ENCODE measurements around the gene IER2. TPM values are rescaled to one million over a fixed set of nuclear protein-coding genes. Genes with fewer than 3 reads are reported as not detected.
"Not testable (repeated sequence)": the region's sequence is repeated elsewhere in the genome, so short reads cannot be mapped to it uniquely, and the experiment has no call there.

IER2 gene
- total RNA-seq, 1 donor from 2014 or later, result 145 TPM

DNA sequence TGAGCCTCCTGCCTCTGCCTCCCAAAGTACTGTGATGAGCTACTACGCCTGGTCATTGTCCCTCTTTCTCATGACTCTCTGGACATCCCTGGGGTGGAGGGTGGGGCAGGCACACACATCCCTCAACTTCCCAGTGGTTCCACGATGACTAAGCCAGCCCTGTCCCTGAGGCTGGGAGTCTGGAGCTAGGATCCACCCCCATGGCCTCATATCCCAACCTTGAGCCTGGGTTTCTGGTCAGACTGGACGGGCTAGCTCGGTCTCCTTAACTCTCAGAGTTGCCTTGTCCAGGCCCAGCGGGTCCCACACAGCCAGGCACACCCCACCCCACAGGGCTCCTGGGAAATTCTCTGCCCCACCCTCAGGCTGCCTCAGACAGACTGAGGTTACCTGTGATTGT, 19.6 kb downstream of the IER2 start:
- no peak overlapping the region for H3K4me3 ChIP-seq (ENCODE audit: low read depth, low read length)
- TF ChIP-seq, protein P1, sequence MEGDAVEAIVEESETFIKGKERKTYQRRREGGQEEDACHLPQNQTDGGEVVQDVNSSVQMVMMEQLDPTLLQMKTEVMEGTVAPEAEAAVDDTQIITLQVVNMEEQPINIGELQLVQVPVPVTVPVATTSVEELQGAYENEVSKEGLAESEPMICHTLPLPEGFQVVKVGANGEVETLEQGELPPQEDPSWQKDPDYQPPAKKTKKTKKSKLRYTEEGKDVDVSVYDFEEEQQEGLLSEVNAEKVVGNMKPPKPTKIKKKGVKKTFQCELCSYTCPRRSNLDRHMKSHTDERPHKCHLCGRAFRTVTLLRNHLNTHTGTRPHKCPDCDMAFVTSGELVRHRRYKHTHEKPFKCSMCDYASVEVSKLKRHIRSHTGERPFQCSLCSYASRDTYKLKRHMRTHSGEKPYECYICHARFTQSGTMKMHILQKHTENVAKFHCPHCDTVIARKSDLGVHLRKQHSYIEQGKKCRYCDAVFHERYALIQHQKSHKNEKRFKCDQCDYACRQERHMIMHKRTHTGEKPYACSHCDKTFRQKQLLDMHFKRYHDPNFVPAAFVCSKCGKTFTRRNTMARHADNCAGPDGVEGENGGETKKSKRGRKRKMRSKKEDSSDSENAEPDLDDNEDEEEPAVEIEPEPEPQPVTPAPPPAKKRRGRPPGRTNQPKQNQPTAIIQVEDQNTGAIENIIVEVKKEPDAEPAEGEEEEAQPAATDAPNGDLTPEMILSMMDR (conservative IDR thresholded peaks at IDR 0.05; ENCODE audit: low read depth, low read length), result no peak
- no peak for DNase-seq (ENCODE audit: low read depth)

DNA sequence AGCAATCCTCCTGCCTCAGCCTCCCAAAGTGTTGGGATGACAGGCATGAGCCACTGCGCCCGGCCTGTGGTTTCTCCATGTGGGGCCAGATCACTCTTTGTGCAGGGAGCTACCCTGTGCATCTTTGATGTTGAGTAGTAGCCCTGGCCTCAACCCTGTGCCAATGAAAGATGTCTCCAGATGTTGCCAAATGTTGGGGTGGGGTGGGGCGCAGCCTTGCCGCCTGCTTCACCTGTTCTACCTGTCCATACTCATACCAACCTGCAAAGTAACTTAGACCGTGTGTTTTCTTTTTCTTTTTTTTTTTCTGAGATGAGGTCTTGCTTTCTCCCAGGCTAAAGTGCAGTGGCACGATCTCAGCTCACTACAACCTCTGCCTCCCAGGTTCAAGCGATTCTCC, 20.9 kb downstream of the IER2 start:
- TF ChIP-seq, protein P1 (conservative IDR thresholded peaks at IDR 0.05; ENCODE audit: low read depth, low read length), result no peak
- no peak for DNase-seq (ENCODE audit: low read depth)
- no peak overlapping the region for H3K4me3 ChIP-seq (ENCODE audit: low read depth, low read length)

DNA sequence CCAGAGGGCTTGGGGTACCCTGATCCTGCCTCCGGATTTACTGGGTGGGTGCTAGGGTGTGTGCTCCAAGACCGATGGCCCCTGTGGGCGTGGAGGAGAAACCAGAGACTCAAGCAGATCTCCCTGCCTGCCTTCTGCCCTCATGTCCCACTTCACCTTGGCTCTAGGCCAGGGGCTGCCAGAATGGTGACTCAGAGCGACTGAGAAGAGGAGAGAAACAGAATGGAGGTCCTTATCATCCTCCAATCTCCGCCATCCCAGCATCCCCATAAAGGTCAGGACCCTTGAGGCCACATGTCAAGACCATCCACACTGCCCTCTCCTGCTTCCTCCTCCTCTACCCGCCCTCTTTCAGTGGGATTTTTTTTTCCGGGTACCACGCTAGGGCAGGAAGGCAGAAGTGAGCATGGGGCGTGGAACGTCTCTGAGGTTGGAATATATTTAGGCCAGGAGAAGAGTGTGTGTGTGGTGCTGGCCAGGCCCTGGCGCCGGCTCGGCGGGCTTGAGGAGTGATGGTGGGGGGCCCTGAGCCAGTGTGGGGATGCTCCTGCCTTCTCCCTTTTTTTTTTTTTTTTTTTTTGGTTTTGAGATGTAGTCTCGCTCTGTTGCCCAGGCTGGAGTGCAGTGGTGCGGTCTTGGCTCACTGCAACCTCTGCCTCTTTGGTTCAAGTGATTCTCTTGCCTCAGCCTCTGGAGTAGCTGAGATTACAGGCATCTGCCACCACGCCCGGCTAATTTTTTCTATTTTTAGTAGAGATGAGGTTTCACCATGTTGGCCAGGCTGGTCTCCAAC, 22.3 kb downstream of the IER2 start:
- DNase-seq (ENCODE audit: low read depth), result no peak
- TF ChIP-seq, protein P1 (conservative IDR thresholded peaks at IDR 0.05; ENCODE audit: low read depth, low read length), result no peak

DNA sequence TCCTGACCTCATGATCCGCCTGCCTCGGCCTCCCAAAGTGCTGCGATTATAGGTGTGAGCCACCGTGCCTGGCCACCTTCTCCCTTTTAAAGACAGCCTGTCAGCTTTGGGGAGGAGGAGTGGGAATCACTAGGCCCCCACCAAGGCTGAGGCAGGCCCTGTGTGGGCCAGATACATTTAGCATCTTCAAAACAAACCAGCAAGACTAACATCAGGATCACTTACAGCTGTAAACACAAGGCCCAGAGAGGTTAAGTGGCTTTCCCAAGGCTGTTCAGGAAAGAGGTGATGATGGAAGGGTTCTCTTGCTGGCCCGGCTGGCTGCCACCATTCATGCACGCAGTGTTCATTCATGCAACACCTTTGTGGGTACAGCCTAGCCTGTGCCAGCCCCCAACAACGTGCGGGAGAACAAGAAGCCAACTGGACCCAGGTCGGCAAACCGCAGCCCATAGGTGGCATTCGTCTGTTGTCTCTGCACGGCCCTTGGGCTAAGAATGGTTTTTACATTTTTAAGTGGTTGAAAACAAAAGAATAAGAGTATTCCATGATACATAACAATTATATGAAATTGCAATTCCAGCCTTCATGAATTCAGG, 23.0 kb downstream of the IER2 start:
- DNase-seq (ENCODE audit: low read depth), result no peak
- TF ChIP-seq, protein P1 (conservative IDR thresholded peaks at IDR 0.05; ENCODE audit: low read depth, low read length), result no peak
- no peak overlapping the region for H3K4me3 ChIP-seq (ENCODE audit: low read depth, low read length)

More for the DNA sequence above, 22.3 kb downstream of the IER2 start:
- no peak overlapping the region for H3K4me3 ChIP-seq (ENCODE audit: low read depth, low read length)

DNA sequence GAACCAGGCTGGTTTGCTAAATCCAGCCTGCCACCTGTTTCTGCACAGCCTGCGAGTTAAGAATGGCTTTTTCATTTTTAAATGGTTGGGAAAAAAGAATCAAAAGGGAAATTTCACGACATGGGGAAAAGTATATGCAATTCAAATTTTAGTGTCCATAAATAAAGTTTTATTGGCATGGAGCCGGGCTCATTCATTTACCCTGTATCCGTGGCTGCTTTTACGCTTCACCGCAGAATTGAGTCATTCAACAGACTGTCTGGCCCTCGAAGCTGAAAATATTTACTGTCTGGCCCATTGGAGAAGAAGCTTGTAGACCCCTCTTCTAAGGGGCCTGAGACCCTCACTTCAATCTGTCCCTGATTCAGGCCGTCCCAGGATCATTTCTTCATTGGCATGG, 26.1 kb downstream of the IER2 start:
- H3K4me3 ChIP-seq (ENCODE audit: low read depth, low read length), result no peak overlapping the region
- TF ChIP-seq, protein P1 (conservative IDR thresholded peaks at IDR 0.05; ENCODE audit: low read depth, low read length), result no peak
- DNase-seq (ENCODE audit: low read depth), result no peak

DNA sequence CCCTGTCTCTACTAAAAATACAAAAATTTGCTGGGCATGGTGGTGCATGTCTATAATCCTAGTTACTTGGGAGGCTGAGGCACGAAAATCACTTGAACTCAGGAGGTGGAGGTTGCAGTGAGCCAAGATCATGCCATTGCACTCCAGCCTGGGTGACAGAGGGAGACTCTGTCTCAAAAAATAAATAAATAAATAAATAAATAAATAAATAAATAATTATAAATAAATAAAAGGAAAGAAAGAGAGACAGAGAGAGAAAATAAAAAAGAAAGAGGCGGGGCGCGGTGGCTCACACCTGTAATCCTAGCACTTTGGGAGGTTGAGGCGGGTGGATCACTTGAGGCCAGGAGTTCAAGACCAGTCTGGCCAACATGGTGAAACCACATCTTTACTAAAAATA, 27.4 kb downstream of the IER2 start:
- not testable (repeated sequence) for DNase-seq (ENCODE audit: low read depth)

DNA sequence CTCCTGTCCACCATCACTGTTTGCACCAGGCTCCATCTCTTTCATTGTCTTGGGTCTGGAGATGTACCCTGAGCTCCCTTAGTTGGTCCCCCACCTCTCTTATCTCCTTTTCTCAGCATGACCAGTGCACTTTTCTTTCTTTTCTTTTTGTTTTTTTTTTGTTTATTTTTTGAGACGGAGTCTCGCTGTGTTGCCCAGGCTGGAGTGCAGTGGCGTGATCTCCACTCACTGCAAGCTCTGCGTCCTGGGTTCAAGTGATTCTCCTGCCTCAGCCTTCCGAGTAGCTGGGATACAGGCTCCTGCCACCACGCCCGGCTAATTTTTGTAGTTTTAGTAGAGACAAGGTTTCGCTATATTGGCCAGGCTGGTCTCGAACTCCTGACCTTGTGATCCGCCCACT, 28.1 kb downstream of the IER2 start:
- not testable (repeated sequence) for H3K4me3 ChIP-seq (ENCODE audit: low read depth, low read length); DNase-seq (ENCODE audit: low read depth)

More for the DNA sequence above, 27.4 kb downstream of the IER2 start:
- H3K4me3 ChIP-seq (ENCODE audit: low read depth, low read length), result not testable (repeated sequence)
